Fibroblast of skin of scalp (primary cell): ENCODE data around the gene RNF34.
A peak's percentile ranks its signal among the peaks of the same experiment; 100 is the strongest.

Source experiments
- DNase-seq: peaks from one replicate; pipeline ENCODE4 v3.0.0-alpha.2; 2013

Gene RNF34

GRCh38 chr12:121390856-121391255 lies 9.1 kb upstream of the RNF34 start:
- no peak for DNase-seq

- peak; percentile 40 for DNase-seq
These were observed 8.1 kb upstream of the RNF34 start for GRCh38 chr12:121391619-121392324.

GRCh38 chr12:121392325-121392716 lies 7.6 kb upstream of the RNF34 start:
- DNase-seq: no peak

GRCh38 chr12:121397521-121397920 lies 2.4 kb upstream of the RNF34 start:
- no peak for DNase-seq

GRCh38 chr12:121398355-121398754 lies 1.6 kb upstream of the RNF34 start:
- DNase-seq: no peak

GRCh38 chr12:121400332-121401139 lies 618 bp downstream of the RNF34 start:
- DNase-seq: peak; percentile 21

- no peak for DNase-seq
These were observed 3.8 kb downstream of the RNF34 start for GRCh38 chr12:121403721-121404120.

GRCh38 chr12:121404734-121405133 lies 4.8 kb downstream of the RNF34 start:
- DNase-seq: no peak

- DNase-seq: no peak
These were observed 5.3 kb downstream of the RNF34 start for GRCh38 chr12:121405211-121405610.

GRCh38 chr12:121413917-121414316 lies 14.0 kb downstream of the RNF34 start:
- DNase-seq: no peak

- no peak for DNase-seq
These were observed 17.9 kb downstream of the RNF34 start for GRCh38 chr12:121417847-121418246.

GRCh38 chr12:121420109-121420508 lies 20.2 kb downstream of the RNF34 start:
- DNase-seq: no peak

GRCh38 chr12:121423253-121423652 lies 23.3 kb downstream of the RNF34 start:
- no peak for DNase-seq

- peak; percentile 38 for DNase-seq
These were observed 24.0 kb downstream of the RNF34 start for GRCh38 chr12:121423682-121424623.

GRCh38 chr12:121424624-121424975 lies 24.7 kb downstream of the RNF34 start:
- DNase-seq: no peak

- no peak for DNase-seq
These were observed 27.7 kb downstream of the RNF34 start for GRCh38 chr12:121427556-121428050.

- no peak for DNase-seq
These were observed 29.0 kb downstream of the RNF34 start for GRCh38 chr12:121428883-121429282.

- no peak for DNase-seq
These were observed 31.0 kb downstream of the RNF34 start for GRCh38 chr12:121430833-121431415.

GRCh38 chr12:121432740-121433480 lies 33.0 kb downstream of the RNF34 start:
- DNase-seq: no peak

GRCh38 chr12:121436706-121437105 lies 36.8 kb downstream of the RNF34 start:
- DNase-seq: no peak

GRCh38 chr12:121438905-121439304 lies 39.0 kb downstream of the RNF34 start:
- DNase-seq: no peak

- DNase-seq: no peak
These were observed 39.8 kb downstream of the RNF34 start for GRCh38 chr12:121439715-121440114.
